Astrocyte of the spinal cord (primary cell): Measurements from ENCODE around the gene SMCHD1.
"Not testable (repeated sequence)": the region's sequence is repeated elsewhere in the genome, so short reads cannot be mapped to it uniquely, and the experiment has no call there.

Experiments
- DNase-seq: peaks from one replicate; pipeline ENCODE4 v3.0.0; 2011; ENCODE audit warnings: low read depth, low spot score
- H3K4me3 ChIP-seq: 2 replicates; pipeline ENCODE4 v1.5.1; 2011; ENCODE audit warnings: low read depth, mild to moderate bottlenecking, low read length, moderate library complexity
- in situ Hi-C: cut with HindIII; loops from 2 replicates; pipeline ENCODE4 v1.10.0; 2017; ENCODE audit warnings: low sequenced_read_pairs
- TF ChIP-seq, protein P1 (sequence below): IDR thresholded peaks from 2 replicates; pipeline ENCODE4 v1.5.1; 2012; ENCODE audit warnings: low read depth, mild to moderate bottlenecking, low read length, inconsistent platforms

The SMCHD1 gene

DNA sequence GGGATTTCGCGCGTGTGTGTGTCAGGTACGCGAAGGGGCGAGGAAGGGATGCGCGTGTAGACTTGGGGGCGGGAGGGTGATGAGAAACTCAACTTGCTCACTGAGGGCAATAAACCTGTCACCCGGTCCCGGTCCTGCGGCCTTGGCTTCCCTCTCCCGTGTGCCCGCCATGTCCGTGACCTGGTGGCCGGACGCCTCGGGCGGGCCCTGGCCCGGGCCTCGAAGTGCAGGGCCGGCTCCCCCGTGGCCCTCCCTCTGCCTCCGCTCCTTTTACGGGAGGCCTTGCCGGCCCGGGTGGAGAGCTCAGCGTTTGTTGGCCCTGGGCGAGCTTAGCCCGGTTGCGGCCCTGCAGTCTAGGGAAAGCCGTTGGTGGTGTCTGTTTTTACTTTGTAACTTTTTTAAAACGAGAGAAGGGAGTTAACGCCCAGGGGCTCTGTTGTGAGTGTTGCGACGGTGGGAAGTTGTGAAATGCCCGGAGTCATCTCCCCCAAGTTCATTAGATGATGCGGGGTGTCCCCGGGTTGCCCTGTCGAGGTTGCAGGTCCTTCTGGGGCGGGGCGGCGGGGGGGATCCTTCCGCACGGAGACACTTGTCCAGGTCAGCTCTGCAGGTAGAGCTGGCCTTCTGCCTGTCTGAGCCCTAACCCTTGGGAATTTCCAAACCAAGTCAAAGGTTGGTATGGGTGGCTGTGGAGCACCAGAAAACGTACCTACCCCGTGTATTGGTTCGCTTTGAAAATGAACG is 883 bp downstream of the SMCHD1 start:
- DNase-seq: peak; percentile 43
- in situ Hi-C loops: no loop called here
- peak overlapping the region; percentile 93 for H3K4me3 ChIP-seq
- TF ChIP-seq, protein P1, sequence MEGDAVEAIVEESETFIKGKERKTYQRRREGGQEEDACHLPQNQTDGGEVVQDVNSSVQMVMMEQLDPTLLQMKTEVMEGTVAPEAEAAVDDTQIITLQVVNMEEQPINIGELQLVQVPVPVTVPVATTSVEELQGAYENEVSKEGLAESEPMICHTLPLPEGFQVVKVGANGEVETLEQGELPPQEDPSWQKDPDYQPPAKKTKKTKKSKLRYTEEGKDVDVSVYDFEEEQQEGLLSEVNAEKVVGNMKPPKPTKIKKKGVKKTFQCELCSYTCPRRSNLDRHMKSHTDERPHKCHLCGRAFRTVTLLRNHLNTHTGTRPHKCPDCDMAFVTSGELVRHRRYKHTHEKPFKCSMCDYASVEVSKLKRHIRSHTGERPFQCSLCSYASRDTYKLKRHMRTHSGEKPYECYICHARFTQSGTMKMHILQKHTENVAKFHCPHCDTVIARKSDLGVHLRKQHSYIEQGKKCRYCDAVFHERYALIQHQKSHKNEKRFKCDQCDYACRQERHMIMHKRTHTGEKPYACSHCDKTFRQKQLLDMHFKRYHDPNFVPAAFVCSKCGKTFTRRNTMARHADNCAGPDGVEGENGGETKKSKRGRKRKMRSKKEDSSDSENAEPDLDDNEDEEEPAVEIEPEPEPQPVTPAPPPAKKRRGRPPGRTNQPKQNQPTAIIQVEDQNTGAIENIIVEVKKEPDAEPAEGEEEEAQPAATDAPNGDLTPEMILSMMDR: no peak

GRCh38 chr18:2656981-2657512 is 1.5 kb downstream of the SMCHD1 start:
- DNase-seq: peak; percentile 24
- in situ Hi-C loops: no loop called here
- TF ChIP-seq, protein P1: no peak
- peak overlapping the region; percentile 93 for H3K4me3 ChIP-seq

DNA sequence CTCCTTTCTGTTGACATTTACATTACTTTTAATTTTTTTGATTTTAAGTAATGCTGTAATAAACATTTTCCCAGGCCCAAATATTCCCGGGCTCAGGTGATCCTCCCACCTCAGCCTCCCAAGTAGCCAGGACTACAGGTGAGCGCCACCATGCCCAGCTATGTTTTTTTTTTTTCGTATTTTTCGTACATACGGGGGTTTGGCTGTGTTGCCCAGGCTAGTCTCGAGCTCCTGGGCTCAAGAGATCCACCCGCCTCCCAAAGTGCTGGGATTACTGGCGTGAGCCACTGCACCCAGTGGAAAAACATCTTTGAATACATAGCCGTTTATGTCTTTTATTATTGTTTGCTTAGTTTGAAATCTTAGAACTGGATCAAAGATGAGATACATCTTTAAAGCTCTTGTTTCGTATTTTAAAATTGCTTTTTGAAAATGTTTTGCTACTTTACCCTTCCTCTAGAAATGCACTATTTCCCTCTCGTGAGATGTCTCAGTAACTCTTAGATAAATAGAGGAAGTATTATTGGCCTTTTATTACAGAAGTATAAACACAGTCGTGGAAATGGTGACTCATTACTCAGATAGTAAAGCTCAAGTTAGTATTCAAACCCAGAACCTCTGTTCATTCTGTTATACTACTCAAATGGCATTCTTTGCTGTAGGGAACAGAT is 2.4 kb downstream of the SMCHD1 start:
- TF ChIP-seq, protein P1: no peak
- in situ Hi-C loops: no loop called here
- DNase-seq: peak; percentile 81
- peak overlapping the region; percentile 93 for H3K4me3 ChIP-seq

DNA sequence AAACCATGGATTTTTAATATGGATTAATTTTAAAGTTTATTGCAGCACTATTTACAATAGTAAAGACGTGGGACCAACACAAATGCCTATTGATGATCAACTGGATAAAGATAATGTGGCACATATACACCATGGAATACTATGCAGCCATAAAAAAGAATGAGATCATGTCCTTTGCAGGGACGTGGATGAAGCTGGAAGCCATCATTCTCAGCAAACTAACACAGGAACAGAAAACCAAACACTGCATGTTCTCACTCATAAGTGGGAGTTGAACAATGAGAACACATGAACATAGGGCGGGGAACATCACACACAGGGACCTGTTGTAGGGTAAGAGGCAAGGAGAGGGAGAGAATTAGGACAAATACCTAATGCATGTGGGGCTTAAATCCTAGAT is 5.3 kb downstream of the SMCHD1 start:
- in situ Hi-C loops, DNase-seq, H3K4me3 ChIP-seq: not testable (repeated sequence)

DNA sequence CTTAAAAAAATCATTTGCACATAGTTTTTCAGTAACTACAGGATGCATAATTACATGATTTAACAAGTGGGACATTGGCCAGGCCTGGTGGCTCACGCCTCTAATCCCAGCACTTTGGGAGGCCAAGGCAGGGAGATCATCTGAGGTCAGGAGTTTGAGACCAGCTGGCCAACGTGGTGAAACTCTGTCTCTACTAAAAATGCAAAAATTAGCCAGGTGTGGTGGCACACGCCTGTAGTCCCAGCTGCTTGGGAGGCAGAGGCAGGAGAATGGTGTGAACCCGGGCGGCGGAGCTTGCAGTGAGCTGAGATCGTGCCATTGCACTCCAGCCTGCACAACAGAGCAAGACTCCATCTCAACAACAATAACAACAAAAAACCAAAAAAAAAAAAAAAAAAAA is 6.8 kb downstream of the SMCHD1 start:
- H3K4me3 ChIP-seq, in situ Hi-C loops, DNase-seq: not testable (repeated sequence)

DNA sequence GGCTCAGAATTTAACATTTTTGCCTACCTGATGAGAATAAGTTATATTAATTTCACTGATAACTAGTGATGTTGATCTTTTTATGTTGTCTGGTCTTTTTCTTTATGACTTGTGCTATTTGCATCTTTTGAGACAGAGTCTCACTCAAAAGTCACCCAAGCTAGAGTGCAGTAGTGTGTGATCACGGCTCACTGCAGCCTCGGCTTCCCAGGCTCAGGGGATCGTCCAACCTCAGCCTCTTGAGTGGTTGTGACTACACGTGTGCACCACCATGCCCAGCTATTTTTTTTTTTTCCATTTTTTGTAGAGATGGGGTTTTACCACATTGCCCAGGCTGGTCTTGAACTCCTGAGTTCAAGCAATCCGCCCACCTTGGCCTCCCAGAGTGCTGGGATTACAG is 7.5 kb downstream of the SMCHD1 start:
- no peak for DNase-seq
- H3K4me3 ChIP-seq: no peak overlapping the region
- in situ Hi-C loops: no loop called here
- TF ChIP-seq, protein P1: no peak

GRCh38 chr18:2672410-2672809 is 16.9 kb downstream of the SMCHD1 start:
- in situ Hi-C loops: no loop called here
- H3K4me3 ChIP-seq: no peak overlapping the region
- TF ChIP-seq, protein P1: no peak

More at GRCh38 chr18:2672410-2672809, 16.9 kb downstream of the SMCHD1 start:
- DNase-seq: no peak
